GM12878 (cell line): ENCODE measurements around the gene ELAPOR1. TPM values are rescaled to one million over a fixed set of nuclear protein-coding genes. Genes with fewer than 3 reads are reported as not detected.

ENCODE experiments used
- ATAC-seq: fragments of 200-7000 bp; cut with Tn5 transposase; 3 replicates; pipeline ENCODE4 v1.9.1; 2020; ENCODE audit warnings: mild to moderate bottlenecking, moderate library complexity
- BruUV-seq: library from RNA; stranded (reverse); fragments of 400-500 nt; replicated peaks from 2 replicates; lab custom pipeline; 2021; lab: Mats Ljungman, UMichigan
- CTCF ChIA-PET: fragments of 300-600 bp; sonication (Branson Sonifier 250); formaldehyde crosslinking; extraction: SDS; loops from one replicate; lab custom pipeline; 2021; ENCODE audit warnings: inconsistent platforms; lab: Yijun Ruan, JAX
- POLR2A ChIA-PET: fragments of 350-600 bp; formaldehyde crosslinking; extraction: SDS; loops from one replicate; lab custom pipeline; 2021; ENCODE audit warnings: inconsistent platforms; lab: Charles Lee
- RAD21 ChIA-PET: fragments of 300-600 bp; sonication (Branson Sonifier 250); formaldehyde crosslinking; loops from one replicate; lab custom pipeline; 2023; ENCODE audit warnings: antibody characterized with exemption; ENCODE audit not compliant: unreplicated experiment; lab: Charles Lee
- SMC1A ChIA-PET: fragments of 300-600 bp; sonication (Branson Sonifier 250); formaldehyde crosslinking; loops from one replicate; lab custom pipeline; 2023; ENCODE audit not compliant: unreplicated experiment, uncharacterized antibody; lab: Charles Lee
- DNase-seq: peaks from one replicate; pipeline ENCODE4 v3.0.0-alpha.2; 2011; ENCODE audit warnings: low read depth, low spot score
- FAIRE-seq: peaks from 3 replicates; lab custom pipeline; 2011; peaks lifted over from hg19 to GRCh38; lab: Jason Lieb, UNC
- H2AFZ ChIP-seq: 2 replicates; pipeline ENCODE4 v1.6.0; 2011; ENCODE audit warnings: low read depth, low read length, control low read depth; ENCODE audit not compliant: control insufficient read depth
- H3K27ac ChIP-seq: 2 replicates; pipeline ENCODE4 v1.5.1; 2011; ENCODE audit warnings: control low read depth; ENCODE audit not compliant: control insufficient read depth, insufficient read depth
- H3K27me3 ChIP-seq, 2 experiments: replicated peaks in 1 of 2; 2 replicates each; pipeline versions ENCODE4 v1.6.0 to v1.6.1; 2011; ENCODE audit warnings: low read length in 1 of 2; ENCODE audit not compliant: control insufficient read depth in 2 of 2, insufficient read depth in 2 of 2
- H3K36me3 ChIP-seq, 2 experiments: 2 replicates each; pipeline ENCODE4 v1.5.1; 2011; ENCODE audit warnings: low read length in 1 of 2; ENCODE audit not compliant: control insufficient read depth in 2 of 2, insufficient read depth in 2 of 2
- H3K4me1 ChIP-seq: 2 replicates; pipeline ENCODE4 v1.6.1; 2011; ENCODE audit warnings: mild to moderate bottlenecking, low read length, moderate library complexity, mixed read lengths; ENCODE audit not compliant: control insufficient read depth, insufficient read depth
- H3K4me2 ChIP-seq: 2 replicates; pipeline ENCODE4 v1.6.0; 2011; ENCODE audit warnings: control low read depth; ENCODE audit not compliant: control insufficient read depth, insufficient read depth
- H3K4me3 ChIP-seq: fragments of 200-600 bp; sonication (generic); 2 replicates; pipeline ENCODE4 v1.5.1; 2016
- H3K79me2 ChIP-seq: 2 replicates; pipeline ENCODE4 v1.6.0; 2011; ENCODE audit warnings: low read length; ENCODE audit not compliant: control insufficient read depth, insufficient read depth
- H3K9ac ChIP-seq: 2 replicates; pipeline ENCODE4 v1.8.0; 2011; ENCODE audit warnings: low read length, control low read depth, mixed read lengths; ENCODE audit not compliant: control insufficient read depth, insufficient read depth
- H3K9me3 ChIP-seq: replicated peaks from 3 replicates; pipeline ENCODE4 v1.5.1; 2011; ENCODE audit warnings: mild to moderate bottlenecking, low read length; ENCODE audit not compliant: control insufficient read depth, insufficient read depth
- H4K20me1 ChIP-seq: 2 replicates; pipeline ENCODE4 v1.6.0; 2011; ENCODE audit not compliant: control insufficient read depth, insufficient read depth
- CBFB ChIP-seq: IDR thresholded peaks from 2 replicates; pipeline ENCODE4 v1.6.1; 2016; ENCODE audit warnings: antibody characterized with exemption, low read depth
- CBX5 ChIP-seq: sonication (generic); IDR thresholded peaks from 2 replicates; pipeline ENCODE4 v1.6.1; 2016; ENCODE audit warnings: low read depth, moderate library complexity, mild to moderate bottlenecking, inconsistent platforms
- HDAC6 ChIP-seq: fragments of 200-600 bp; sonication (generic); IDR thresholded peaks from one replicate; pipeline ENCODE4 v1.8.0; 2017; ENCODE audit warnings: antibody characterized with exemption; ENCODE audit not compliant: unreplicated experiment
- IRF4 ChIP-seq: IDR thresholded peaks from 2 replicates; pipeline ENCODE4 v1.6.1; 2011; ENCODE audit warnings: low read depth, low read length
- MEF2A ChIP-seq: IDR thresholded peaks from 2 replicates; pipeline ENCODE4 v1.6.1; 2011; ENCODE audit warnings: low read depth, mild to moderate bottlenecking, low read length, moderate library complexity; ENCODE audit not compliant: insufficient read depth
- NFYA ChIP-seq: IDR thresholded peaks from 2 replicates; pipeline ENCODE4 v1.6.1; 2011; ENCODE audit warnings: low read depth, mild to moderate bottlenecking, low read length, improper control_type of control experiment, borderline replicate concordance
- PML ChIP-seq: IDR thresholded peaks from 2 replicates; pipeline ENCODE4 v1.6.1; 2012; ENCODE audit warnings: low read length, inconsistent platforms
- RB1 ChIP-seq: fragments of 450-650 bp; formaldehyde crosslinking; IDR thresholded peaks from 2 replicates; pipeline ENCODE4 v1.6.1; 2017; ENCODE audit warnings: mild to moderate bottlenecking, borderline replicate concordance
- STAT1 ChIP-seq: fragments of 450-650 bp; conservative IDR thresholded peaks from 2 replicates; pipeline ENCODE4 v1.6.1; 2014; ENCODE audit warnings: antibody characterized with exemption, mild to moderate bottlenecking
- TCF7 ChIP-seq: IDR thresholded peaks from 2 replicates; pipeline ENCODE4 v1.6.1; 2014; ENCODE audit warnings: antibody characterized with exemption, borderline replicate concordance
- ZBED1 ChIP-seq: IDR thresholded peaks from 2 replicates; pipeline ENCODE4 v1.6.1; 2016; ENCODE audit warnings: borderline replicate concordance
- whole genome bisulfite sequencing: methylation state at CpG from one replicate; pipeline ENCODE4 v1.1.6; 2016; ENCODE audit warnings: low lambda C conversion rate; ENCODE audit not compliant: insufficient replicate concordance, insufficient coverage; ENCODE audit errors: missing lambda C conversion rate; 5-methylcytosine and 5-hydroxymethylcytosine counted together
- in situ Hi-C: fragments of 300-500 bp; cut with MboI; formaldehyde crosslinking; loops from 9 replicates; pipeline ENCODE4 v1.14.3; 2018; ENCODE audit warnings: mixed read lengths
- intact Hi-C: fragments of 100-400 bp; cut with micrococcal nuclease; formaldehyde crosslinking; loops from one replicate; pipeline ENCODE4 v1.14.2; 2022; ENCODE audit not compliant: unreplicated experiment
- polyA plus RNA-seq, 11 experiments: library from polyadenylated mRNA; depleted of rRNA in 4 of 11; unstranded in 6 of 11; stranded (reverse) in 5 of 11; fragments of >200 nt; fragmentation: Nextera tagmentation in 4 of 11; fragmentation: Illumina TruSeq in 1 of 11; extraction: Ambion mirVana in 4 of 11; extraction: Trizol in 1 of 11; gene quantifications; 1 replicate in 1 of 11; 2 replicates in 10 of 11; pipeline versions ENCODE4 v1.2.1 to v1.2.3, GENCODE V29; 2011 to 2016; ENCODE audit warnings: inconsistent platforms in 2 of 11, missing spikeins in 2 of 11, low read depth in 1 of 11
- total RNA-seq, 4 experiments: library from RNA; depleted of rRNA in 3 of 4; stranded (reverse); fragments of >200 nt in 3 of 4; fragmentation: Illumina TruSeq in 1 of 4; extraction: Trizol in 1 of 4; gene quantifications; 2 replicates each; pipeline versions ENCODE4 v1.2.1 to v1.2.3, GENCODE V29; 2013 to 2021
- TF ChIP-seq, protein P1 (sequence below): fragments of 450-650 bp; formaldehyde crosslinking; IDR thresholded peaks from 2 replicates; pipeline ENCODE4 v1.4.0; 2020; ENCODE audit warnings: mild to moderate bottlenecking, moderate library complexity
- TF ChIP-seq, protein P2 (sequence below): fragments of 450-650 bp; IDR thresholded peaks from 2 replicates; pipeline ENCODE4 v1.6.1; 2016; ENCODE audit warnings: mild to moderate bottlenecking, moderate library complexity, borderline replicate concordance
- TF ChIP-seq, protein P3 (sequence below): fragments of 450-650 bp; IDR thresholded peaks from 2 replicates; pipeline ENCODE4 v1.6.1; 2017; ENCODE audit warnings: mild to moderate bottlenecking

Gene ELAPOR1
- total and polyA plus RNA-seq, 10 of the 15 experiments (the other 5 are each of a cell fraction or from before 2014, with no cell fraction given) = 0.04 to 2.1 (median 0.19) TPM; not detected in 2

GRCh38 chr1:109120356-109120755 lies 6.4 kb downstream of the ELAPOR1 start:
- SMC1A ChIA-PET = interaction anchor here (1.5 to 1.6 kb wide), 2 partner anchors 8 to 10 kb away, joined by 3 to 4 read pairs; a partner anchor contains a TSS
- in situ Hi-C loops (no loop called here), intact Hi-C loops (no loop called here)
- BruUV-seq = no TSS peak
- RAD21 ChIA-PET = no interaction called here
- Histone ChIP-seq H4K20me1 (no peaks in the 10 kb centered on the region), H3K4me1 (no peaks in the 10 kb centered on the region), H3K27me3 (no peaks in the 10 kb centered on the region), H3K27ac (no peak overlapping the region), H3K4me2 (no peak overlapping the region), H3K9ac (no peak overlapping the region), H3K9me3 (no peaks in the 10 kb centered on the region), H3K79me2 (no peaks in the 10 kb centered on the region), H3K36me3 (no peaks in the 10 kb centered on the region), H2AFZ (no peak overlapping the region), H3K4me3 (no peak overlapping the region)
- WGBS = 36% methylated on average over 5 of the region's 5 CpGs
- FAIRE-seq (no peak), DNase-seq (no peak), ATAC-seq (no peak)
- POLR2A ChIA-PET = interaction anchor here (0.6 kb wide), 1 partner anchor 47 kb away, joined by 3 read pairs; no protein-coding TSS in a partner anchor
- CTCF ChIA-PET = interaction anchor here (0.7 to 1.0 kb wide), 2 partner anchors 20 to 73 kb away, joined by 3 read pairs; no protein-coding TSS in a partner anchor
- no peak for TF ChIP-seq ZBED1
- TF ChIP-seq IRF4 = no peak
- TF ChIP-seq HDAC6 = no peak
- no peak for TF ChIP-seq PML
- TF ChIP-seq, protein P1, sequence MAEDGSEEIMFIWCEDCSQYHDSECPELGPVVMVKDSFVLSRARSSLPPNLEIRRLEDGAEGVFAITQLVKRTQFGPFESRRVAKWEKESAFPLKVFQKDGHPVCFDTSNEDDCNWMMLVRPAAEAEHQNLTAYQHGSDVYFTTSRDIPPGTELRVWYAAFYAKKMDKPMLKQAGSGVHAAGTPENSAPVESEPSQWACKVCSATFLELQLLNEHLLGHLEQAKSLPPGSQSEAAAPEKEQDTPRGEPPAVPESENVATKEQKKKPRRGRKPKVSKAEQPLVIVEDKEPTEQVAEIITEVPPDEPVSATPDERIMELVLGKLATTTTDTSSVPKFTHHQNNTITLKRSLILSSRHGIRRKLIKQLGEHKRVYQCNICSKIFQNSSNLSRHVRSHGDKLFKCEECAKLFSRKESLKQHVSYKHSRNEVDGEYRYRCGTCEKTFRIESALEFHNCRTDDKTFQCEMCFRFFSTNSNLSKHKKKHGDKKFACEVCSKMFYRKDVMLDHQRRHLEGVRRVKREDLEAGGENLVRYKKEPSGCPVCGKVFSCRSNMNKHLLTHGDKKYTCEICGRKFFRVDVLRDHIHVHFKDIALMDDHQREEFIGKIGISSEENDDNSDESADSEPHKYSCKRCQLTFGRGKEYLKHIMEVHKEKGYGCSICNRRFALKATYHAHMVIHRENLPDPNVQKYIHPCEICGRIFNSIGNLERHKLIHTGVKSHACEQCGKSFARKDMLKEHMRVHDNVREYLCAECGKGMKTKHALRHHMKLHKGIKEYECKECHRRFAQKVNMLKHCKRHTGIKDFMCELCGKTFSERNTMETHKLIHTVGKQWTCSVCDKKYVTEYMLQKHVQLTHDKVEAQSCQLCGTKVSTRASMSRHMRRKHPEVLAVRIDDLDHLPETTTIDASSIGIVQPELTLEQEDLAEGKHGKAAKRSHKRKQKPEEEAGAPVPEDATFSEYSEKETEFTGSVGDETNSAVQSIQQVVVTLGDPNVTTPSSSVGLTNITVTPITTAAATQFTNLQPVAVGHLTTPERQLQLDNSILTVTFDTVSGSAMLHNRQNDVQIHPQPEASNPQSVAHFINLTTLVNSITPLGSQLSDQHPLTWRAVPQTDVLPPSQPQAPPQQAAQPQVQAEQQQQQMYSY = no peak
- TF ChIP-seq CBFB = no peak
- TF ChIP-seq STAT1 = no peak
- TF ChIP-seq RB1 = no peak
- TF ChIP-seq TCF7 = no peak
- no peak for TF ChIP-seq CBX5
- no peak for TF ChIP-seq NFYA
- no peak for TF ChIP-seq MEF2A
- TF ChIP-seq, protein P2, sequence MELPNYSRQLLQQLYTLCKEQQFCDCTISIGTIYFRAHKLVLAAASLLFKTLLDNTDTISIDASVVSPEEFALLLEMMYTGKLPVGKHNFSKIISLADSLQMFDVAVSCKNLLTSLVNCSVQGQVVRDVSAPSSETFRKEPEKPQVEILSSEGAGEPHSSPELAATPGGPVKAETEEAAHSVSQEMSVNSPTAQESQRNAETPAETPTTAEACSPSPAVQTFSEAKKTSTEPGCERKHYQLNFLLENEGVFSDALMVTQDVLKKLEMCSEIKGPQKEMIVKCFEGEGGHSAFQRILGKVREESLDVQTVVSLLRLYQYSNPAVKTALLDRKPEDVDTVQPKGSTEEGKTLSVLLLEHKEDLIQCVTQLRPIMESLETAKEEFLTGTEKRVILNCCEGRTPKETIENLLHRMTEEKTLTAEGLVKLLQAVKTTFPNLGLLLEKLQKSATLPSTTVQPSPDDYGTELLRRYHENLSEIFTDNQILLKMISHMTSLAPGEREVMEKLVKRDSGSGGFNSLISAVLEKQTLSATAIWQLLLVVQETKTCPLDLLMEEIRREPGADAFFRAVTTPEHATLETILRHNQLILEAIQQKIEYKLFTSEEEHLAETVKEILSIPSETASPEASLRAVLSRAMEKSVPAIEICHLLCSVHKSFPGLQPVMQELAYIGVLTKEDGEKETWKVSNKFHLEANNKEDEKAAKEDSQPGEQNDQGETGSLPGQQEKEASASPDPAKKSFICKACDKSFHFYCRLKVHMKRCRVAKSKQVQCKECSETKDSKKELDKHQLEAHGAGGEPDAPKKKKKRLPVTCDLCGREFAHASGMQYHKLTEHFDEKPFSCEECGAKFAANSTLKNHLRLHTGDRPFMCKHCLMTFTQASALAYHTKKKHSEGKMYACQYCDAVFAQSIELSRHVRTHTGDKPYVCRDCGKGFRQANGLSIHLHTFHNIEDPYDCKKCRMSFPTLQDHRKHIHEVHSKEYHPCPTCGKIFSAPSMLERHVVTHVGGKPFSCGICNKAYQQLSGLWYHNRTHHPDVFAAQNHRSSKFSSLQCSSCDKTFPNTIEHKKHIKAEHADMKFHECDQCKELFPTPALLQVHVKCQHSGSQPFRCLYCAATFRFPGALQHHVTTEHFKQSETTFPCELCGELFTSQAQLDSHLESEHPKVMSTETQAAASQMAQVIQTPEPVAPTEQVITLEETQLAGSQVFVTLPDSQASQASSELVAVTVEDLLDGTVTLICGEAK = no peak
- TF ChIP-seq, protein P3, sequence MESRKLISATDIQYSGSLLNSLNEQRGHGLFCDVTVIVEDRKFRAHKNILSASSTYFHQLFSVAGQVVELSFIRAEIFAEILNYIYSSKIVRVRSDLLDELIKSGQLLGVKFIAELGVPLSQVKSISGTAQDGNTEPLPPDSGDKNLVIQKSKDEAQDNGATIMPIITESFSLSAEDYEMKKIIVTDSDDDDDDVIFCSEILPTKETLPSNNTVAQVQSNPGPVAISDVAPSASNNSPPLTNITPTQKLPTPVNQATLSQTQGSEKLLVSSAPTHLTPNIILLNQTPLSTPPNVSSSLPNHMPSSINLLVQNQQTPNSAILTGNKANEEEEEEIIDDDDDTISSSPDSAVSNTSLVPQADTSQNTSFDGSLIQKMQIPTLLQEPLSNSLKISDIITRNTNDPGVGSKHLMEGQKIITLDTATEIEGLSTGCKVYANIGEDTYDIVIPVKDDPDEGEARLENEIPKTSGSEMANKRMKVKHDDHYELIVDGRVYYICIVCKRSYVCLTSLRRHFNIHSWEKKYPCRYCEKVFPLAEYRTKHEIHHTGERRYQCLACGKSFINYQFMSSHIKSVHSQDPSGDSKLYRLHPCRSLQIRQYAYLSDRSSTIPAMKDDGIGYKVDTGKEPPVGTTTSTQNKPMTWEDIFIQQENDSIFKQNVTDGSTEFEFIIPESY = no peak
